NCI-H2081 (cell line): ENCODE measurements around the gene XRCC5.

Experiments
- DNase-seq, 2 experiments: peaks; one replicate each; lab custom pipeline; 2025; lab: John Stamatoyannopoulos, UW

XRCC5 gene

DNA sequence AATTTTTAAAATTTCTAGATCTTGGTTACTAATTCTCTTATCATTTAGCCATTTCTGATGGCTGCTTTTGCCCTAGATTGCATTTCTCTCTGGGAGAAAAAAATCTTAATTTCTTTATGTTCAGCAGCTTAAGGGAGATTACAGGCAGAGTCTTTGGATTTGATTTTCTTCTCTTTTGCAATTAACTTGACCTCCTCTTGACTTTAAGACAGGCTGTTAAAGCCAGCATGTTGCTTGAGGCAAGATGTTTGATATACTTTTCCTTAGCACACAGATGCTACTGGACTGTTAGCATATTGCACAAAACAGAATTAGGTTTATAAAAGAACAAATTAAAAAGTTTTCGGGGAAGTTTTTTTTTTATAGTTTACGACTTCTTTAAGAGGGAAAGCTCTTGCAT is 50.0 kb downstream of the XRCC5 start:
- no peak for DNase-seq

DNA sequence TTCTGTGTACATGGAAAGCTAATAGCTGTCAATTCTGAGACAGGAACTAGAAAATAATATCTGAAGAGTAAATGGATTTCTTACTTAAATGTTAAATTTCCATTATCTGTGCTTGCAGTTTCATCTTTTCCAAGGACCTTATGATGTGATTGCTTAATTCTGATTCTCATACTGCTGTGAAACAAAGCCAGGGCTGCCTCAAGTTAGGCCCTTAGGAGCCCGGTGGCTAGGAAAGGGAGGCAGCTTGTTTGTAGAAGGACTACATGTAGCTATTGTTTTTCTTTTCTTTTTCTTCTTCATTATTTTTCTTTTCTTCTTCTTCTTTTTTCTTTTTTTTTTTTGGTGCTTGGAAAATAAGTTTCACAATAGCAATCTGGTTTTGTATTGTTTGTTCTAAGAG is 50.5 kb downstream of the XRCC5 start:
- no peak for DNase-seq

- DNase-seq, result no peak
These were observed 51.6 kb downstream of the XRCC5 start for GRCh38 chr2:216160786-216161185.

GRCh38 chr2:216161967-216162366 is 52.8 kb downstream of the XRCC5 start:
- DNase-seq, result no peak

DNA sequence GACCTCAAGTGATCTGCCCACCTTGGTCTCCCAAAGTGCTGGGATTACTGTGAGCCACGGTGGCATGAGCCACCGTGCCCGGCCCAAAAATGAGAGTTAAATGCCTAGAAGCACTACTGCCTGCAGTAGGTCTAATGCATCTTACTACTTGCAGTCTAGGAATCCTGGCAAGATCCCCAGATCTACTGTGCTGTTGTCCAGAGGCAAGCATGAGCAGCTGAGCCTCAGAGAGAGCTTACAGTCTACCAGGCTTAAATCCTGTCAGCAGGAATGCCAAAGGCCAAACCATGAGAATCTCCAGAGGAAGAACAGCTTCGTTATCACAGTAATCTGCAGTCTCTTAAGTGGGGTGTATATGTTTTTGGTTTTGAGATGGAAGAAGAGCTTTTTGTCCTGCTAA is 54.4 kb downstream of the XRCC5 start:
- DNase-seq, result no peak

- no peak for DNase-seq
These were observed 54.9 kb downstream of the XRCC5 start for GRCh38 chr2:216164087-216164486.

GRCh38 chr2:216164576-216164975 is 55.4 kb downstream of the XRCC5 start:
- DNase-seq, result no peak

DNA sequence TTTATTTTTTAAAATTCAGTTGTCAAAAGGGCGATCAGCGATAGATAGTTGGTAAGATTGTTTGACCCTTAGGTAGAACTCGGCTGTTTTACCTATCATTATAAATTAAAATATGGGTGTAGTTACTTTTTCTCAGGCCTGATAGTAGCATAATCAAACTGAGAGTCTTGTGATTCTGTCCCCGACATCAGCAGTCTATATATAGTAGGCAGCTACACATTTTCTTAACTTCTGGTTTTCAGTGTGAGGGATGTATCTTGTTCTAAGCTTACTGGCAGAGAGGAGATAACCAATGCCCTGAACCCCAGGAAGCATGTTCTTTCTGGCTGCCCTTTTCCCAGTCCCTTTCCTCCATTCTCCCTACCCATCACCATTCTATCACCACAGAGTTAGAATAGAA is 56.6 kb downstream of the XRCC5 start:
- no peak for DNase-seq

GRCh38 chr2:216169087-216169486 is 59.9 kb downstream of the XRCC5 start:
- DNase-seq, result no peak

DNA sequence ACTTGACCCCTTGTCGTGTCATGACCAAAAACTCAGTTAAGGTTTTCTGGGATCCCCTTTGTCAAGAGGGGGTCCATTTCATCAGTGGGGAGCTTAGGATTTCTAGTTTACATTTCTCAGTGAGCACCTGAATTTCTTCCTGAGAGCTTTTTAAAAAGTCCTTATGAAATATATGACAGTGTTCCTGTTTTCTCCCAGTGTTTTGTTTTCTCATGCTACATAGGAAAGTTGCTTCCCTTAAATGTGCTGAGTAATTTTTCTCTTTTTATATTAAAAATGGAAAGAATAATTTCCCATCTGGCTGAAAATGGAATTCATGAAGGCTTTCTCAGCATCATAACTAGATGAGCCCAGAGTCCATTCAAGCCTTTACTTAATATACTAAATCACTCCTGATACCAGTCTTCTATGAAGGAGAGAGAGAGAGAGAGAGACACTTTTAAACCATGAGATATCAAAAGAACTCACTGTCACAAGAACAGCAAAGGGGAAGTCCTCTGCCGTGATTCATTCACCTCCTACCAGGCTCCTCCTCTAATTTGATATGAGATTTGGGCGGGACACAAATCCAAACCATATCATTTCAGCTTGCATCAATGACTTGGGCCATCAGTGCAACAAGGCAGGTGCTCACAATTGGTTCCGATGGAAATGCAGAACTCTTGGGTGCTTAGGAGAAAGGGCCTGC is 61.1 kb downstream of the XRCC5 start:
- no peak for DNase-seq

- peak in 1 of 2 experiments; percentile 42 for DNase-seq
These were observed 61.9 kb downstream of the XRCC5 start for GRCh38 chr2:216171011-216171410.

- no peak for DNase-seq
These were observed 63.3 kb downstream of the XRCC5 start for GRCh38 chr2:216172493-216172892.

- DNase-seq, result no peak
These were observed 69.9 kb downstream of the XRCC5 start for GRCh38 chr2:216179015-216179414.

GRCh38 chr2:216181351-216181750 is 72.2 kb downstream of the XRCC5 start:
- DNase-seq, result no peak

DNA sequence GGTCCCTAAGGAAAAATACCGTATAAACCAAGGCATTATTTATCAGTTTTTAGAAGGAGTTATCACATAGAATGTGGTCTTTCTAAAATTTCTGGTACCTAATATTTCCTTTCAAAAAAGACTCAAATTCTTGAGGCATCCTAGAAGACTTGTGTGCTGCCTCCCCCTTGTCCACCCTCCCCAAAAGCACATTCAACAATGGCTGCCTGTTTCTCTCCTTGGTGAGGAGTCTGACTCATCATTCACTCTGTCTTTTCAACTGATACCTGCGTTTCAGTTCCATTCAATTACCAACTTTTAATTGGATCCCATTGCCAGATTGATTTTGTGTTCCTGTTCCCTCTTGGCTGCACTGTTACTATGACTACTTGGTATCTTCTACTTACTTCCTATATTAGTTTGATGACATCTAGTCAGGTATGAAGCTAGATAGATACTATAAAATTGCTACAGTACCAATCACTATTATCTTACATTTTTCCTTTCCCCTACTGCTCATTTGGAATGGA is 72.9 kb downstream of the XRCC5 start:
- DNase-seq, result no peak

DNA sequence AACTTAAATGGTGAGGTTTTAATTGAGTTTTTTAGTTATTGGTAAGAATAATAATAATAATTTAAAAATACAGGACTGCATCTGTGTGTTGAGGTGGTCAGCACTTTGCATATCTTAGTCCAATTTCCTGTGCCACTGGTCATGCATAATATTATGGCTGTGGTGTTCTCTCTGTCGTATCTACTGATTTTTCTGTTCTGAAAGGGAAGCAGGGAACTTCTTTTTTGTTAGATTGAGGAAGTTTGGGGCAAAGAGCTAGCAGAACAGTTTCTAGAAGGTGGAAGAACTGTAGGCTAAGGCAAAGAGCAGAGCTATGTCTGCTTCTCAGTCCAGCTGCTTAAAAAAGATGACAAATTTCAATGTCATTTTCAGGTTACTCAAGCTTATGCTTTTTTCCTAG is 74.3 kb downstream of the XRCC5 start:
- no peak for DNase-seq

GRCh38 chr2:216188559-216188850 is 79.4 kb downstream of the XRCC5 start:
- no peak for DNase-seq

- no peak for DNase-seq
These were observed 79.8 kb downstream of the XRCC5 start for GRCh38 chr2:216188956-216189355.

GRCh38 chr2:216189410-216189809 is 80.3 kb downstream of the XRCC5 start:
- no peak for DNase-seq

- DNase-seq, result no peak
These were observed 83.0 kb downstream of the XRCC5 start for GRCh38 chr2:216192181-216192580.

GRCh38 chr2:216192931-216193330 is 83.8 kb downstream of the XRCC5 start:
- DNase-seq, result no peak

GRCh38 chr2:216194013-216194412 is 84.9 kb downstream of the XRCC5 start:
- no peak for DNase-seq

- no peak for DNase-seq
These were observed 85.4 kb downstream of the XRCC5 start for GRCh38 chr2:216194561-216194960.

DNA sequence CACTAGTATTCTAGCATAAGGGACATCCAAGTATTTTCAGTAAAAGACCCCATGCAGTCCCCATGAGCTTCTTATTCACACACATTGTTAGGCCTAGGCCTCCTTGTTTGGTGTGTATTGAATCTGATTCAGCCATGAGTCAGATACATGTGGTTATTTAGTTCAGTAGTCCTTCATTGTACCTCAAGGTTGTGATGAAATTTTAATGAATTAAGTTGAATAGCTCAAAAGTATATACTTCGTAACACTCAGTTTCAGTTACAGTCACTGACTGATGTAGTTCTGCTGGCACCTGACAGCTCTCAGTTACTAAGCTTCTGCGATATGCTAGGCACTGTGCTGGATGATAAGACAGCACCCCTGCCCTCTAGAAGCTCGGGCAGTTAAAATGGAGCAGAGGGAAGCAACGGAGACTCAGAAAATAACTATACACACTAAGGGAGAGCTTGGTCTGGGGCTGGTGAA is 86.4 kb downstream of the XRCC5 start:
- no peak for DNase-seq
